ENCODE measurements around the gene SIAH3. TPM values are rescaled to one million over a fixed set of nuclear protein-coding genes. Genes with fewer than 3 reads are reported as not detected.

Gene SIAH3
- total and polyA plus RNA-seq, 2 experiments from 2014 or later, result 0.13 to 0.17 TPM

DNA sequence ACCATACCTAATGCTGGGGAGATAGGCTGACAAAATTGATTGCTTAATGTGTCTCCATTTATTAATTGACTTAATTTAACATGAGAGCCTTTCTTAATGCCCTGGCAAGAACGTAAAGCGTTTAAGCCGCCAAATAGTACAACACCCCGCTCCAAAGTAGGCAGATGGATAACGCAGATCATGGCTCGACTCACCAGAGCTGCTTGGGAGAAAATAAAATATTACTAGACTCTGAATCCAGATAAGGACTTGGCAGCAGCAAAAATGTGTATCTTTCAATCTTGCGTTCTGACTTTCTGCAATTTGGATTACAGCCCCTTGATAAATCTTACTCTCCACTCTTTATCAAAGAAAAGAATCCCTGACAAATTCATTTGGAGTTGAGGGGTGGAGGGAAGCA lies 403 bp upstream of the SIAH3 start (continued):
- TF ChIP-seq, protein P1, sequence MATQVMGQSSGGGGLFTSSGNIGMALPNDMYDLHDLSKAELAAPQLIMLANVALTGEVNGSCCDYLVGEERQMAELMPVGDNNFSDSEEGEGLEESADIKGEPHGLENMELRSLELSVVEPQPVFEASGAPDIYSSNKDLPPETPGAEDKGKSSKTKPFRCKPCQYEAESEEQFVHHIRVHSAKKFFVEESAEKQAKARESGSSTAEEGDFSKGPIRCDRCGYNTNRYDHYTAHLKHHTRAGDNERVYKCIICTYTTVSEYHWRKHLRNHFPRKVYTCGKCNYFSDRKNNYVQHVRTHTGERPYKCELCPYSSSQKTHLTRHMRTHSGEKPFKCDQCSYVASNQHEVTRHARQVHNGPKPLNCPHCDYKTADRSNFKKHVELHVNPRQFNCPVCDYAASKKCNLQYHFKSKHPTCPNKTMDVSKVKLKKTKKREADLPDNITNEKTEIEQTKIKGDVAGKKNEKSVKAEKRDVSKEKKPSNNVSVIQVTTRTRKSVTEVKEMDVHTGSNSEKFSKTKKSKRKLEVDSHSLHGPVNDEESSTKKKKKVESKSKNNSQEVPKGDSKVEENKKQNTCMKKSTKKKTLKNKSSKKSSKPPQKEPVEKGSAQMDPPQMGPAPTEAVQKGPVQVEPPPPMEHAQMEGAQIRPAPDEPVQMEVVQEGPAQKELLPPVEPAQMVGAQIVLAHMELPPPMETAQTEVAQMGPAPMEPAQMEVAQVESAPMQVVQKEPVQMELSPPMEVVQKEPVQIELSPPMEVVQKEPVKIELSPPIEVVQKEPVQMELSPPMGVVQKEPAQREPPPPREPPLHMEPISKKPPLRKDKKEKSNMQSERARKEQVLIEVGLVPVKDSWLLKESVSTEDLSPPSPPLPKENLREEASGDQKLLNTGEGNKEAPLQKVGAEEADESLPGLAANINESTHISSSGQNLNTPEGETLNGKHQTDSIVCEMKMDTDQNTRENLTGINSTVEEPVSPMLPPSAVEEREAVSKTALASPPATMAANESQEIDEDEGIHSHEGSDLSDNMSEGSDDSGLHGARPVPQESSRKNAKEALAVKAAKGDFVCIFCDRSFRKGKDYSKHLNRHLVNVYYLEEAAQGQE (IDR thresholded peaks at IDR 0.05; ENCODE audit: unreplicated experiment), result no peak
- TF ChIP-seq CREB1 (CRISPR knock-in tag; IDR thresholded peaks at IDR 0.05; ENCODE audit: low read depth), result no peak
- TF ChIP-seq, protein P2, sequence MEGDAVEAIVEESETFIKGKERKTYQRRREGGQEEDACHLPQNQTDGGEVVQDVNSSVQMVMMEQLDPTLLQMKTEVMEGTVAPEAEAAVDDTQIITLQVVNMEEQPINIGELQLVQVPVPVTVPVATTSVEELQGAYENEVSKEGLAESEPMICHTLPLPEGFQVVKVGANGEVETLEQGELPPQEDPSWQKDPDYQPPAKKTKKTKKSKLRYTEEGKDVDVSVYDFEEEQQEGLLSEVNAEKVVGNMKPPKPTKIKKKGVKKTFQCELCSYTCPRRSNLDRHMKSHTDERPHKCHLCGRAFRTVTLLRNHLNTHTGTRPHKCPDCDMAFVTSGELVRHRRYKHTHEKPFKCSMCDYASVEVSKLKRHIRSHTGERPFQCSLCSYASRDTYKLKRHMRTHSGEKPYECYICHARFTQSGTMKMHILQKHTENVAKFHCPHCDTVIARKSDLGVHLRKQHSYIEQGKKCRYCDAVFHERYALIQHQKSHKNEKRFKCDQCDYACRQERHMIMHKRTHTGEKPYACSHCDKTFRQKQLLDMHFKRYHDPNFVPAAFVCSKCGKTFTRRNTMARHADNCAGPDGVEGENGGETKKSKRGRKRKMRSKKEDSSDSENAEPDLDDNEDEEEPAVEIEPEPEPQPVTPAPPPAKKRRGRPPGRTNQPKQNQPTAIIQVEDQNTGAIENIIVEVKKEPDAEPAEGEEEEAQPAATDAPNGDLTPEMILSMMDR (conservative IDR thresholded peaks at IDR 0.05; ENCODE audit: low read depth in 2 of 2), result no peak
- TF ChIP-seq, protein P3, sequence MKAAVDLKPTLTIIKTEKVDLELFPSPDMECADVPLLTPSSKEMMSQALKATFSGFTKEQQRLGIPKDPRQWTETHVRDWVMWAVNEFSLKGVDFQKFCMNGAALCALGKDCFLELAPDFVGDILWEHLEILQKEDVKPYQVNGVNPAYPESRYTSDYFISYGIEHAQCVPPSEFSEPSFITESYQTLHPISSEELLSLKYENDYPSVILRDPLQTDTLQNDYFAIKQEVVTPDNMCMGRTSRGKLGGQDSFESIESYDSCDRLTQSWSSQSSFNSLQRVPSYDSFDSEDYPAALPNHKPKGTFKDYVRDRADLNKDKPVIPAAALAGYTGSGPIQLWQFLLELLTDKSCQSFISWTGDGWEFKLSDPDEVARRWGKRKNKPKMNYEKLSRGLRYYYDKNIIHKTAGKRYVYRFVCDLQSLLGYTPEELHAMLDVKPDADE (IDR thresholded peaks at IDR 0.05), result no peak
- TF ChIP-seq ZNF114 (CRISPR knock-in tag; IDR thresholded peaks at IDR 0.05), result no peak
- no peak for TF ChIP-seq POLR2AphosphoS5 (IDR thresholded peaks at IDR 0.05; ENCODE audit: low read depth)

DNA sequence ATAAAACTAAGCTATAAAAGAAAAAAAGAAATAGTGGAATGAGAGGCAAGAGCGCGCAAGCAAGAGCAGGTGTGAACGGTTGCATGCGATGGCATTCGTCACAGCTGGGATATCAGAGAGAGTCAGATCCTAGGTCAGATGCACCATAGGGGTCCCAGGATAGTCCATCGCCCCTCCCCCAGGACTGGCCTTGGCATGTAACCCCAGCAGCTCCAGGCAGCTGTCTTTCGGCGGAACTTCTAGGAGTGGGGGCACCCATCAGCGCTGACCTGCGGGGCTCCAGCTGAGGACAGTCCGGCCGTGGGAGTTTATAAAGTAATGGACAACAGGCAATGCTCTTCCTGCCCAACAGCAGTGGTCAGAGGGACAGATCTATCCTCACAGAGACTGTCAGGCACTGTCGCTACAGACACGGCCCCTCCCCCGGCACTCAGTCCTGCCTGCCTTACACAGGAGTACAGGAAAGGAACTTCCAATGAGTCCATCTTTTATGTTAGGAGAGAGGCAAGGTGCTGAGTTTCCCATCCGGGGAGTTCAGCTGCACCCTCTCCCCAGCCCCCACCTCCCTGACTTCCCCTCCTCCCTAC lies 1.4 kb downstream of the SIAH3 start:
- H3K27ac ChIP-seq (ENCODE audit: low read depth), result no peak overlapping the region
- H3K4me1 Mint-ChIP-seq, result peaks cover 55% of the 10 kb centered on the region
- H3K27me3 Mint-ChIP-seq (ENCODE audit: insufficient read depth, low read depth, poor library complexity), result peaks cover 30% of the 10 kb centered on the region
- TF ChIP-seq JUNB (IDR thresholded peaks at IDR 0.05; ENCODE audit: unreplicated experiment) (no peak), ZNF331 (CRISPR knock-in tag; IDR thresholded peaks at IDR 0.05; ENCODE audit: low read depth) (no peak)
- TF ChIP-seq, protein P2 (conservative IDR thresholded peaks at IDR 0.05; ENCODE audit: low read depth in 2 of 2), result no peak
- TF ChIP-seq, protein P4, sequence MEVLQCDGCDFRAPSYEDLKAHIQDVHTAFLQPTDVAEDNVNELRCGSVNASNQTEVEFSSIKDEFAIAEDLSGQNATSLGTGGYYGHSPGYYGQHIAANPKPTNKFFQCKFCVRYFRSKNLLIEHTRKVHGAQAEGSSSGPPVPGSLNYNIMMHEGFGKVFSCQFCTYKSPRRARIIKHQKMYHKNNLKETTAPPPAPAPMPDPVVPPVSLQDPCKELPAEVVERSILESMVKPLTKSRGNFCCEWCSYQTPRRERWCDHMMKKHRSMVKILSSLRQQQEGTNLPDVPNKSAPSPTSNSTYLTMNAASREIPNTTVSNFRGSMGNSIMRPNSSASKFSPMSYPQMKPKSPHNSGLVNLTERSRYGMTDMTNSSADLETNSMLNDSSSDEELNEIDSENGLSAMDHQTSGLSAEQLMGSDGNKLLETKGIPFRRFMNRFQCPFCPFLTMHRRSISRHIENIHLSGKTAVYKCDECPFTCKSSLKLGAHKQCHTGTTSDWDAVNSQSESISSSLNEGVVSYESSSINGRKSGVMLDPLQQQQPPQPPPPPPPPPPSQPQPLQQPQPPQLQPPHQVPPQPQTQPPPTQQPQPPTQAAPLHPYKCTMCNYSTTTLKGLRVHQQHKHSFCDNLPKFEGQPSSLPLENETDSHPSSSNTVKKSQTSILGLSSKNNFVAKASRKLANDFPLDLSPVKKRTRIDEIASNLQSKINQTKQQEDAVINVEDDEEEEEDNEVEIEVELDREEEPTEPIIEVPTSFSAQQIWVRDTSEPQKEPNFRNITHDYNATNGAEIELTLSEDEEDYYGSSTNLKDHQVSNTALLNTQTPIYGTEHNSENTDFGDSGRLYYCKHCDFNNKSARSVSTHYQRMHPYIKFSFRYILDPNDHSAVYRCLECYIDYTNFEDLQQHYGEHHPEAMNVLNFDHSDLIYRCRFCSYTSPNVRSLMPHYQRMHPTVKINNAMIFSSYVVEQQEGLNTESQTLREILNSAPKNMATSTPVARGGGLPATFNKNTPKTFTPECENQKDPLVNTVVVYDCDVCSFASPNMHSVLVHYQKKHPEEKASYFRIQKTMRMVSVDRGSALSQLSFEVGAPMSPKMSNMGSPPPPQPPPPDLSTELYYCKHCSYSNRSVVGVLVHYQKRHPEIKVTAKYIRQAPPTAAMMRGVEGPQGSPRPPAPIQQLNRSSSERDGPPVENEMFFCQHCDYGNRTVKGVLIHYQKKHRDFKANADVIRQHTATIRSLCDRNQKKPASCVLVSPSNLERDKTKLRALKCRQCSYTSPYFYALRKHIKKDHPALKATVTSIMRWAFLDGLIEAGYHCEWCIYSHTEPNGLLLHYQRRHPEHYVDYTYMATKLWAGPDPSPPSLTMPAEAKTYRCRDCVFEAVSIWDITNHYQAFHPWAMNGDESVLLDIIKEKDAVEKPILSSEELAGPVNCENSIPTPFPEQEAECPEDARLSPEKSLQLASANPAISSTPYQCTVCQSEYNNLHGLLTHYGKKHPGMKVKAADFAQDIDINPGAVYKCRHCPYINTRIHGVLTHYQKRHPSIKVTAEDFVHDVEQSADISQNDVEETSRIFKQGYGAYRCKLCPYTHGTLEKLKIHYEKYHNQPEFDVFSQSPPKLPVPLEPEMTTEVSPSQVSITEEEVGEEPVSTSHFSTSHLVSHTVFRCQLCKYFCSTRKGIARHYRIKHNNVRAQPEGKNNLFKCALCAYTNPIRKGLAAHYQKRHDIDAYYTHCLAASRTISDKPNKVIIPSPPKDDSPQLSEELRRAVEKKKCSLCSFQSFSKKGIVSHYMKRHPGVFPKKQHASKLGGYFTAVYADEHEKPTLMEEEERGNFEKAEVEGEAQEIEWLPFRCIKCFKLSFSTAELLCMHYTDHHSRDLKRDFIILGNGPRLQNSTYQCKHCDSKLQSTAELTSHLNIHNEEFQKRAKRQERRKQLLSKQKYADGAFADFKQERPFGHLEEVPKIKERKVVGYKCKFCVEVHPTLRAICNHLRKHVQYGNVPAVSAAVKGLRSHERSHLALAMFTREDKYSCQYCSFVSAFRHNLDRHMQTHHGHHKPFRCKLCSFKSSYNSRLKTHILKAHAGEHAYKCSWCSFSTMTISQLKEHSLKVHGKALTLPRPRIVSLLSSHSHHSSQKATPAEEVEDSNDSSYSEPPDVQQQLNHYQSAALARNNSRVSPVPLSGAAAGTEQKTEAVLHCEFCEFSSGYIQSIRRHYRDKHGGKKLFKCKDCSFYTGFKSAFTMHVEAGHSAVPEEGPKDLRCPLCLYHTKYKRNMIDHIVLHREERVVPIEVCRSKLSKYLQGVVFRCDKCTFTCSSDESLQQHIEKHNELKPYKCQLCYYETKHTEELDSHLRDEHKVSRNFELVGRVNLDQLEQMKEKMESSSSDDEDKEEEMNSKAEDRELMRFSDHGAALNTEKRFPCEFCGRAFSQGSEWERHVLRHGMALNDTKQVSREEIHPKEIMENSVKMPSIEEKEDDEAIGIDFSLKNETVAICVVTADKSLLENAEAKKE (CRISPR knock-in tag; IDR thresholded peaks at IDR 0.05), result no peak

More for the DNA sequence above, 1.4 kb downstream of the SIAH3 start:
- H3K79me2 ChIP-seq (replicated peaks; ENCODE audit: insufficient read depth), result no peaks in the 10 kb centered on the region
- peak overlapping the region; percentile 100 for H2AFZ ChIP-seq
- peaks cover 6% of the 10 kb centered on the region; the same call in 2 of the 3 replicates for H3K9me3 Mint-ChIP-seq
- peak overlapping the region; percentile 75 for H3K4me3 ChIP-seq
- peaks cover 35% of the 10 kb centered on the region for H3K4me1 ChIP-seq (ENCODE audit: insufficient read depth)
- no peaks in the 10 kb centered on the region for H3F3A ChIP-seq (replicated peaks; ENCODE audit: low read depth)
- no peaks in the 10 kb centered on the region for H3K36me3 ChIP-seq (ENCODE audit: insufficient read depth)
- H4K20me1 ChIP-seq (replicated peaks; ENCODE audit: insufficient read depth), result no peaks in the 10 kb centered on the region
- ATAC-seq (peak; percentile 31), DNase-seq (ENCODE audit: low spot score) (peak; percentile 64)
- H3K4me3 Mint-ChIP-seq, result peak overlapping the region; percentile 75
- H3K36me3 Mint-ChIP-seq (ENCODE audit: low read depth), result peaks cover 3% of the 10 kb centered on the region; the same call in 1 of the 3 replicates
- H3K4me2 ChIP-seq, result peak overlapping the region; percentile 86
- no peak overlapping the region for H3K27ac Mint-ChIP-seq
- peaks cover 35% of the 10 kb centered on the region for H3K27me3 ChIP-seq (ENCODE audit: insufficient read depth)
- no peaks in the 10 kb centered on the region for H3K9me2 ChIP-seq (ENCODE audit: insufficient read depth)

Measured in GM23338 (cell line).